ENCODE measurements around the gene NRN1. TPM values are rescaled to one million over a fixed set of nuclear protein-coding genes. Genes with fewer than 3 reads are reported as not detected.
A peak's percentile ranks its signal among the peaks of the same experiment; 100 is the strongest.

Gene NRN1
- 0.74 and 1.3 TPM in 2 replicates for total RNA-seq (ENCODE audit: low replicate concordance)

- peaks cover 38% of the 10 kb centered on the region for H3K4me1 ChIP-seq
- H3K36me3 ChIP-seq, result no peaks in the 10 kb centered on the region
- TF ChIP-seq EZH2 (IDR thresholded peaks at IDR 0.05) (peak; percentile 95), EZH2phosphoT487 (IDR thresholded peaks at IDR 0.05) (peak; percentile 76), CTCF (IDR thresholded peaks at IDR 0.05) (no peak)
- no peaks in the 10 kb centered on the region for H3K79me2 ChIP-seq (ENCODE audit: low read depth)
- peak within 1 kb of the TSS; percentile 51 for H3K27ac Mint-ChIP-seq
- no peaks in the 10 kb centered on the region for H3K36me3 Mint-ChIP-seq
- H3F3A ChIP-seq (ENCODE audit: low read depth), result peaks cover 54% of the 10 kb centered on the region
- peak; percentile 52 for DNase-seq (ENCODE audit: low spot score)
- H3K27ac ChIP-seq, result no peak within 1 kb of the TSS
- peak within 1 kb of the TSS; percentile 86 for H3K4me3 Mint-ChIP-seq
- H2AFZ ChIP-seq (replicated peaks), result peak within 1 kb of the TSS; percentile 78
- peaks cover 47% of the 10 kb centered on the region for H3K4me1 Mint-ChIP-seq
- H3K9me3 ChIP-seq (ENCODE audit: low read depth), result no peaks in the 10 kb centered on the region
- H3K4me3 ChIP-seq, result peak within 1 kb of the TSS; percentile 58
- H4K20me1 ChIP-seq (ENCODE audit: low read depth), result peaks cover 38% of the 10 kb centered on the region
- peak within 1 kb of the TSS; percentile 94 for H3K4me2 ChIP-seq
- H3K27me3 Mint-ChIP-seq (ENCODE audit: insufficient read depth, low read depth), result peaks cover 58% of the 10 kb centered on the region
- no peak within 1 kb of the TSS for H3K9ac ChIP-seq
- peaks cover 100% of the 10 kb centered on the region for H3K27me3 ChIP-seq
- H3K9me3 Mint-ChIP-seq, result no peaks in the 10 kb centered on the region
Observed at GRCh38 chr6:6006428-6007365, at the start of gene NRN1. Gene NRN1, minus strand, starts transcription at chr6:6006925. Its CDS starts 176 bp downstream, at chr6:6006749.

GRCh38 chr6:6052216-6052615 lies 45.5 kb upstream of the NRN1 start:
- DNase-seq (ENCODE audit: low spot score), result no peak
- H3K36me3 Mint-ChIP-seq, result no peaks in the 10 kb centered on the region
- Histone ChIP-seq H3K9ac (no peak overlapping the region), H4K20me1 (ENCODE audit: low read depth) (no peaks in the 10 kb centered on the region), H3K36me3 (no peaks in the 10 kb centered on the region), H3F3A (ENCODE audit: low read depth) (no peaks in the 10 kb centered on the region), H3K27me3 (peaks cover 12% of the 10 kb centered on the region), H2AFZ (replicated peaks) (no peak overlapping the region), H3K4me3 (no peak overlapping the region), H3K4me1 (no peaks in the 10 kb centered on the region), H3K79me2 (ENCODE audit: low read depth) (no peaks in the 10 kb centered on the region), H3K9me3 (ENCODE audit: low read depth) (no peaks in the 10 kb centered on the region), H3K27ac (no peak overlapping the region), H3K4me2 (no peak overlapping the region)
- no peaks in the 10 kb centered on the region for H3K27me3 Mint-ChIP-seq (ENCODE audit: insufficient read depth, low read depth)
- TF ChIP-seq EZH2 (IDR thresholded peaks at IDR 0.05), result no peak
- TF ChIP-seq EZH2phosphoT487 (IDR thresholded peaks at IDR 0.05), result no peak
- no peak for TF ChIP-seq CTCF (IDR thresholded peaks at IDR 0.05)
- no peaks in the 10 kb centered on the region for H3K4me1 Mint-ChIP-seq
- peaks cover 3% of the 10 kb centered on the region for H3K9me3 Mint-ChIP-seq
- no peak overlapping the region for H3K27ac Mint-ChIP-seq
- no peak overlapping the region for H3K4me3 Mint-ChIP-seq

- Mint-ChIP-seq H3K4me1 (no peaks in the 10 kb centered on the region), H3K36me3 (no peaks in the 10 kb centered on the region), H3K4me3 (no peak overlapping the region), H3K9me3 (peaks cover 3% of the 10 kb centered on the region), H3K27ac (no peak overlapping the region), H3K27me3 (ENCODE audit: insufficient read depth, low read depth) (no peaks in the 10 kb centered on the region)
- Histone ChIP-seq H3K9me3 (ENCODE audit: low read depth) (no peaks in the 10 kb centered on the region), H3K4me1 (no peaks in the 10 kb centered on the region), H3F3A (ENCODE audit: low read depth) (peaks cover 6% of the 10 kb centered on the region), H2AFZ (replicated peaks) (no peak overlapping the region), H3K36me3 (no peaks in the 10 kb centered on the region), H3K4me2 (no peak overlapping the region), H3K27ac (no peak overlapping the region), H4K20me1 (ENCODE audit: low read depth) (no peaks in the 10 kb centered on the region), H3K4me3 (no peak overlapping the region), H3K79me2 (ENCODE audit: low read depth) (no peaks in the 10 kb centered on the region), H3K9ac (no peak overlapping the region), H3K27me3 (no peaks in the 10 kb centered on the region)
- DNase-seq (ENCODE audit: low spot score), result no peak
- TF ChIP-seq EZH2 (IDR thresholded peaks at IDR 0.05), result no peak
- no peak for TF ChIP-seq EZH2phosphoT487 (IDR thresholded peaks at IDR 0.05)
- no peak for TF ChIP-seq CTCF (IDR thresholded peaks at IDR 0.05)
Observed at GRCh38 chr6:6046716-6047115, 40.0 kb upstream of the NRN1 start.

All from neural progenitor cell (in vitro differentiated cells).